Panc1 (cell line): ENCODE results near the gene SLC16A6. TPM values are rescaled to one million over a fixed set of nuclear protein-coding genes. Genes with fewer than 3 reads are reported as not detected.

ENCODE experiments used
- ATAC-seq: fragments of 200-7000 bp; cut with Tn5 transposase; 2 replicates; pipeline ENCODE4 v1.9.1; 2020; ENCODE audit warnings: mild to moderate bottlenecking, moderate library complexity
- BruUV-seq: library from RNA; stranded (reverse); fragments of 400-500 nt; replicated peaks from 2 replicates; lab custom pipeline; 2021; lab: Mats Ljungman, UMichigan
- CTCF ChIA-PET: fragments of 300-600 bp; sonication (Branson Sonifier 250); formaldehyde crosslinking; loops from one replicate; lab custom pipeline; 2022; ENCODE audit warnings: antibody characterized with exemption; lab: Charles Lee
- POLR2A ChIA-PET: fragments of 300-600 bp; sonication (Branson Sonifier 250); formaldehyde crosslinking; loops from one replicate; lab custom pipeline; 2022; ENCODE audit warnings: antibody characterized with exemption; lab: Charles Lee
- DNase-seq: peaks from one replicate; pipeline ENCODE4 v3.0.0-alpha.2; 2010; ENCODE audit warnings: low read depth, low spot score
- H3K27ac ChIP-seq: 2 replicates; pipeline ENCODE4 v1.5.1; 2011; ENCODE audit warnings: mild to moderate bottlenecking, low read length, inconsistent platforms
- H3K27me3 ChIP-seq: fragments of 200-500 bp; sonication (Bioruptor generic); 2 replicates; pipeline ENCODE4 v1.6.0; 2014; ENCODE audit warnings: low read length, inconsistent platforms; ENCODE audit not compliant: control insufficient read depth, insufficient read depth
- H3K36me3 ChIP-seq: fragments of 200-500 bp; sonication (Bioruptor generic); 2 replicates; pipeline ENCODE4 v1.5.1; 2014; ENCODE audit warnings: inconsistent platforms, mild to moderate bottlenecking, low read length, moderate library complexity; ENCODE audit not compliant: control insufficient read depth, insufficient read depth
- H3K4me1 ChIP-seq: 2 replicates; pipeline ENCODE4 v1.5.1; 2011; ENCODE audit warnings: inconsistent platforms, mild to moderate bottlenecking, low read length, moderate library complexity; ENCODE audit not compliant: control insufficient read depth, insufficient read depth
- H3K4me3 ChIP-seq, 2 experiments: 2 replicates each; pipeline ENCODE4 v1.5.1; 2011 to 2012; ENCODE audit warnings: low read depth in 2 of 2, low read length in 2 of 2, mild to moderate bottlenecking in 2 of 2, inconsistent platforms in 1 of 2, moderate library complexity in 1 of 2
- H3K9me3 ChIP-seq: fragments of 200-500 bp; sonication (Bioruptor generic); 2 replicates; pipeline ENCODE4 v1.5.1; 2014; ENCODE audit warnings: low read depth, mild to moderate bottlenecking, inconsistent platforms, low read length, moderate library complexity; ENCODE audit not compliant: control insufficient read depth, insufficient read depth
- CTCF ChIP-seq: fragments of 450-650 bp; IDR thresholded peaks from 2 replicates; pipeline ENCODE4 v1.5.1; 2017; ENCODE audit warnings: mild to moderate bottlenecking
- POLR2AphosphoS5 ChIP-seq: IDR thresholded peaks from 2 replicates; pipeline ENCODE4 v1.6.1; 2012; ENCODE audit warnings: mild to moderate bottlenecking, low read depth, low read length, moderate library complexity
- REST ChIP-seq, 2 experiments: IDR thresholded peaks; 2 replicates each; pipeline ENCODE4 v1.6.1; 2011 to 2012; ENCODE audit warnings: low read depth in 2 of 2, control low read depth in 1 of 2, low read length in 1 of 2, mild to moderate bottlenecking in 1 of 2, moderate library complexity in 1 of 2; ENCODE audit not compliant: insufficient read depth in 1 of 2
- SIN3A ChIP-seq: IDR thresholded peaks from 2 replicates; pipeline ENCODE4 v1.6.1; 2012; ENCODE audit warnings: low read depth, mild to moderate bottlenecking, low read length, moderate library complexity, borderline replicate concordance; ENCODE audit not compliant: insufficient read depth
- TCF7L2 ChIP-seq: IDR thresholded peaks from 2 replicates; pipeline ENCODE4 v1.6.1; 2011; ENCODE audit warnings: mild to moderate bottlenecking, low read depth, low read length, inconsistent platforms
- in situ Hi-C: cut with HindIII; loops from 2 replicates; pipeline ENCODE4 v1.10.0; 2016; ENCODE audit warnings: low sequenced_read_pairs, low pct_unique_long_range_greater_than_20kb
- intact Hi-C: fragments of 100-400 bp; cut with micrococcal nuclease; formaldehyde crosslinking; loops from one replicate; pipeline ENCODE4 v1.10.0; 2022; ENCODE audit not compliant: unreplicated experiment
- total RNA-seq: library from RNA; stranded (reverse); gene quantifications from one replicate; pipeline ENCODE4 v1.2.1, GENCODE V29; 2021; ENCODE audit not compliant: unreplicated experiment

Gene SLC16A6
- total RNA-seq, 1 experiment from 2014 or later = 0.26 TPM

DNA sequence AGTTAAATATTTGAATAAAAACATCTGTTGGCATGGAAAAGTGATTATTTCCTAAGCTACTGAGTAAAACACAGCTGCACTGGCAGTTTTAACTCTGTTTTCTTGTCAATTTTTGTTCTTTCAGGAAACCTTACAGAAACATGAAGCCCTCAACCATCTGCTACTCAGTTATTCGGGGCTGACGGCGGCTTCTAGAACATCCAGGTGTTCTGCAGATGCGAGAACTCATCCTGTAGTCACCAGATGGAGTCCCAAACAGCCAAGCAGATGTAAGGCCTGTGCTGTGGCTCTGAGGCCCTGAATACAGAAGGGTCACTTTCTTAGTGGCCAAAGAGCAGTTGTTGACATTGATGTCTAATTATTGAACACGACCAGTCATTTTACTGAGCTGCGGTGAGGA, 15.9 kb upstream of the SLC16A6 start:
- TF ChIP-seq CTCF (no peak), REST (IDR thresholded peaks at IDR 0.05; ENCODE audit: insufficient read depth in 1 of 2, low read depth in 2 of 2, low read length in 1 of 2) (no peak), POLR2AphosphoS5 (no peak), SIN3A (no peak), TCF7L2 (no peak)
- POLR2A ChIA-PET = no interaction called here
- Histone ChIP-seq H3K36me3 (no peaks in the 10 kb centered on the region), H3K9me3 (no peaks in the 10 kb centered on the region), H3K27ac (no peak overlapping the region), H3K4me3 (no peak overlapping the region), H3K27me3 (no peaks in the 10 kb centered on the region), H3K4me1 (no peaks in the 10 kb centered on the region)
- no TSS peak for BruUV-seq
- ATAC-seq = no peak
- CTCF ChIA-PET = no interaction called here
- in situ Hi-C loops = no loop called here
- no peak for DNase-seq
- intact Hi-C loops = no loop called here

- no peak overlapping the region for H3K27ac ChIP-seq
- DNase-seq = no peak
- intact Hi-C loops = no loop called here
- BruUV-seq = no TSS peak
- H3K27me3 ChIP-seq = no peaks in the 10 kb centered on the region
- H3K9me3 ChIP-seq = no peaks in the 10 kb centered on the region
- H3K4me1 ChIP-seq = no peaks in the 10 kb centered on the region
- POLR2A ChIA-PET = no interaction called here
- no peaks in the 10 kb centered on the region for H3K36me3 ChIP-seq
- TF ChIP-seq POLR2AphosphoS5 (no peak), TCF7L2 (no peak), REST (IDR thresholded peaks at IDR 0.05; ENCODE audit: insufficient read depth in 1 of 2, low read depth in 2 of 2, low read length in 1 of 2) (no peak), CTCF (no peak), SIN3A (no peak)
- CTCF ChIA-PET = no interaction called here
- in situ Hi-C loops = no loop called here
- no peak overlapping the region for H3K4me3 ChIP-seq
- no peak for ATAC-seq
Measured at GRCh38 chr17:68305142-68305541, 14.2 kb upstream of the SLC16A6 start.
